Fibroblast of lung (primary cell): ENCODE measurements around the gene GPC3. TPM values are rescaled to one million over a fixed set of nuclear protein-coding genes. Genes with fewer than 3 reads are reported as not detected.

Experiments
- DNase-seq, 2 donors: peaks; one replicate each; pipeline versions ENCODE4 v3.0.0 to v3.0.0-alpha.2; 2010; ENCODE audit warnings: low read depth in 2 of 2
- H2AFZ ChIP-seq: 2 replicates; pipeline ENCODE4 v1.5.1; 2012; ENCODE audit warnings: low read length, control low read depth, inconsistent platforms
- H3K27ac ChIP-seq: 2 replicates; pipeline ENCODE4 v1.5.1; 2011; ENCODE audit warnings: low read length, control low read depth; ENCODE audit not compliant: insufficient read depth
- H3K27me3 ChIP-seq: 2 replicates; pipeline ENCODE4 v1.5.1; 2011; ENCODE audit warnings: mild to moderate bottlenecking, low read length; ENCODE audit not compliant: control insufficient read depth, insufficient read depth
- H3K36me3 ChIP-seq: 2 replicates; pipeline ENCODE4 v1.5.1; 2011; ENCODE audit warnings: low read length; ENCODE audit not compliant: control insufficient read depth, insufficient read depth
- H3K4me1 ChIP-seq: 2 replicates; pipeline ENCODE4 v1.5.1; 2011; ENCODE audit warnings: low read length; ENCODE audit not compliant: control insufficient read depth, insufficient read depth; ENCODE audit errors: extremely low read depth
- H3K4me2 ChIP-seq: 2 replicates; pipeline ENCODE4 v1.5.1; 2011; ENCODE audit warnings: low read length, control low read depth; ENCODE audit not compliant: insufficient read depth; ENCODE audit errors: extremely low read depth
- H3K4me3 ChIP-seq, 4 experiments: fragments of 200-600 bp in 1 of 4; sonication (generic) in 1 of 4; replicated peaks in 1 of 4; 2 replicates each; pipeline ENCODE4 v1.5.1; 2011 to 2016; ENCODE audit warnings: low read length in 4 of 4, low read depth in 3 of 4, mild to moderate bottlenecking in 3 of 4, control low read depth in 2 of 4, inconsistent platforms in 1 of 4, mixed read lengths in 1 of 4; ENCODE audit not compliant: insufficient read depth in 1 of 4; ENCODE audit errors: control extremely low read depth in 1 of 4
- H3K79me2 ChIP-seq: 2 replicates; pipeline ENCODE4 v1.5.1; 2012; ENCODE audit warnings: mild to moderate bottlenecking, low read length, inconsistent platforms; ENCODE audit not compliant: control insufficient read depth, insufficient read depth
- H3K9ac ChIP-seq: 2 replicates; pipeline ENCODE4 v1.5.1; 2011; ENCODE audit warnings: mild to moderate bottlenecking, low read length, control low read depth; ENCODE audit not compliant: insufficient read depth
- H3K9me3 ChIP-seq: 2 replicates; pipeline ENCODE4 v1.5.1; 2012; ENCODE audit warnings: low read depth, low read length; ENCODE audit not compliant: control insufficient read depth, insufficient read depth
- H4K20me1 ChIP-seq: 2 replicates; pipeline ENCODE4 v1.5.1; 2011; ENCODE audit warnings: low read length; ENCODE audit not compliant: control insufficient read depth, insufficient read depth; ENCODE audit errors: extremely low read depth
- CTCF ChIP-seq, 2 donors: IDR thresholded peaks in 1 of 2; conservative IDR thresholded peaks in 1 of 2; 1 replicate in 1 of 2; 2 replicates in 1 of 2; pipeline ENCODE4 v1.5.1; 2011 to 2012; ENCODE audit warnings: low read length in 2 of 2, control low read depth in 1 of 2, inconsistent platforms in 1 of 2, low read depth in 1 of 2, mild to moderate bottlenecking in 1 of 2
- EZH2 ChIP-seq: IDR thresholded peaks from 2 replicates; pipeline ENCODE4 v1.5.1; 2012; ENCODE audit warnings: low read length, control low read depth, mild to moderate bottlenecking; ENCODE audit errors: missing control alignments
- polyA plus RNA-seq, 2 donors: library from polyadenylated mRNA; depleted of rRNA in 1 of 2; stranded (reverse) in 1 of 2; unstranded in 1 of 2; fragments of >200 nt; gene quantifications; 2 replicates each; pipeline ENCODE4 v1.2.1, GENCODE V29; 2011 to 2012; ENCODE audit warnings: missing spikeins in 1 of 2
- total RNA-seq: library from RNA; depleted of rRNA; stranded (reverse); fragments of >200 nt; gene quantifications from 2 replicates; pipeline ENCODE4 v1.2.1, GENCODE V29; 2014

Gene GPC3
- total and polyA plus RNA-seq, 2 donors (not counting 1 experiment from before 2014, with no cell fraction given) = 6.4 to 7.1 TPM

GRCh38 chrX:133593531-133593930 is 391.9 kb downstream of the GPC3 start:
- no peaks in the 10 kb centered on the region for H3K27me3 ChIP-seq

DNA sequence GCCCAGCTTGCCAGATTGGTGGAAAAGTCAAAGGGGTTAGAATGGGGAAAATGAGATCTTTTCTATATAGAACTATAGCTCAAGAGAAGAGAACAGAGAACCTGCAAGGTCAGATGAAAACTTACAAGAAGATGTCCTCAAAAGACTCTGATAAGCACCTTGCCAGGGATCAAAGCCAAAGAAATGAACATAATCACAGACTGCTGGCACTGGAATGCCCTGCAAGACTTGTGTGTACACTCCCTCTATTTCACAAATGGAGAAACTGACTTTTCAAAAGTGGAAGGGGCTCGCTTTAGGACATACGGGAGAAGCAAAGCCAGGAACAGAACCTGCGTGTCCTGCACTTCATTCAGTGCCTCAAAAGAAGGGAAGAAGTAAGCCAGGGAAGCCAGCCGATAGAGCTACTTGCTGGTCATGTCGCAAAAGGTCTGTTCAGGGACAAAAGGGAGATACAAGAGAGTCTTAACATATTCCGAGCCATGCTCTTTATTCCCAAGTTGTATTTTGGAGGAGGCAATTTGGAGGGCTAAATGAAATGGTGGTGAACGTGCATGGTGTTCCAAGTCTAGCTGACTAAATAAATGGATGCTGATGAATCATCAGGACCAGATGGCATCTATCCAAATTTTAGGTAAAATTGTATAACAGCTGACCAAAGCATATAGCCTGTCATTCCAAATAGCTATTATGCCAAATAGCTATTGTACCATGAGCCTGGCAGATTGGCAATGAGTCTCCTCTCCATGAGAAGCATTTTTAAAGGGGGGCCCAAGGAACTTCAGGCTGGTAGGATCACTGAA is 394.5 kb downstream of the GPC3 start:
- Histone ChIP-seq H3K9ac (no peak overlapping the region), H3K79me2 (no peaks in the 10 kb centered on the region), H4K20me1 (no peaks in the 10 kb centered on the region), H3K4me3 (no peak overlapping the region), H3K27ac (no peak overlapping the region), H3K4me1 (no peaks in the 10 kb centered on the region), H3K4me2 (no peak overlapping the region), H2AFZ (no peak overlapping the region), H3K36me3 (no peaks in the 10 kb centered on the region), H3K27me3 (no peaks in the 10 kb centered on the region), H3K9me3 (no peaks in the 10 kb centered on the region)
- TF ChIP-seq CTCF (conservative IDR thresholded peaks at IDR 0.05 in 1 of 2, IDR thresholded peaks at IDR 0.05 in 1 of 2; ENCODE audit: low read depth in 1 of 2, low read length in 2 of 2) = no peak
- TF ChIP-seq EZH2 = no peak
- DNase-seq = peak; percentile 37 to 39

More at GRCh38 chrX:133593531-133593930, 391.9 kb downstream of the GPC3 start:
- Histone ChIP-seq H3K9me3 (no peaks in the 10 kb centered on the region), H3K27ac (no peak overlapping the region), H3K4me2 (no peak overlapping the region), H3K9ac (no peak overlapping the region), H3K4me1 (no peaks in the 10 kb centered on the region), H3K79me2 (no peaks in the 10 kb centered on the region), H3K4me3 (no peak overlapping the region), H4K20me1 (no peaks in the 10 kb centered on the region), H3K36me3 (no peaks in the 10 kb centered on the region), H2AFZ (no peak overlapping the region)
- DNase-seq = no peak
- TF ChIP-seq CTCF (conservative IDR thresholded peaks at IDR 0.05 in 1 of 2, IDR thresholded peaks at IDR 0.05 in 1 of 2; ENCODE audit: low read depth in 1 of 2, low read length in 2 of 2) = no peak
- TF ChIP-seq EZH2 = no peak

DNA sequence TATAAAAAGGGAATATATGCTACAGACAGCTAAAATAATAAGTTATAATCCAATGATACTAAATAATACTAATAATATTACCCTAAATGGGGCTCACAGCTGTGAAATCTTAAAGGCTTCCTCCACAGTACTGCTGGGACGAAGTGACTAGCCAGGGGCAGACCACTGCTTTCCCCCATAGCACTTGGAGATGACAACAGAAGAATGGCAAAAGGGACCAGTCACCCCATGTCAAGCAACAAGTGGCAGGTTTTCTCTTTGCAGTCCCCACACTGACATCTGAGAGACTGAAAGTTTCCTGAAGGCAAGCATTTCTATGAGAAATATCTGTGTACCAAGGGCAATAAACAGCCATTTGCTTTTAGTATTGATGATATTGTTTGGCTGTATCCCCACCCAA is 396.6 kb downstream of the GPC3 start:
- TF ChIP-seq EZH2 (no peak), CTCF (conservative IDR thresholded peaks at IDR 0.05 in 1 of 2, IDR thresholded peaks at IDR 0.05 in 1 of 2; ENCODE audit: low read depth in 1 of 2, low read length in 2 of 2) (no peak)
- H3K27ac ChIP-seq = no peak overlapping the region
- no peaks in the 10 kb centered on the region for H4K20me1 ChIP-seq
- no peak overlapping the region for H3K4me2 ChIP-seq
- no peak overlapping the region for H3K9ac ChIP-seq
- no peak overlapping the region for H2AFZ ChIP-seq
- no peak for DNase-seq
- no peaks in the 10 kb centered on the region for H3K9me3 ChIP-seq
- H3K36me3 ChIP-seq = no peaks in the 10 kb centered on the region
- no peaks in the 10 kb centered on the region for H3K4me1 ChIP-seq
- H3K4me3 ChIP-seq = no peak overlapping the region
- no peaks in the 10 kb centered on the region for H3K79me2 ChIP-seq
- H3K27me3 ChIP-seq = no peaks in the 10 kb centered on the region
